NCI-H82 treated with DMSO at 0.1 percent for 48 hours (cell line): ENCODE data around the gene SALL1.
A peak's percentile ranks its signal among the peaks of the same experiment; 100 is the strongest.

Source experiments
- DNase-seq: peaks from one replicate; lab custom pipeline; 2025; ENCODE audit not compliant: unreplicated experiment; lab: John Stamatoyannopoulos, UW

The SALL1 gene

GRCh38 chr16:51143196-51143977, 7.7 kb downstream of the SALL1 start:
- DNase-seq: peak; percentile 24

- DNase-seq: no peak
Observed at GRCh38 chr16:51141541-51141940, 9.5 kb downstream of the SALL1 start.

- DNase-seq: no peak
Observed at GRCh38 chr16:51141106-51141505, 10.0 kb downstream of the SALL1 start.

GRCh38 chr16:51140112-51140511, 11.0 kb downstream of the SALL1 start:
- DNase-seq: no peak

- DNase-seq: no peak
Observed at GRCh38 chr16:51139568-51139967, 11.5 kb downstream of the SALL1 start.

GRCh38 chr16:51138178-51138577, 12.9 kb downstream of the SALL1 start:
- no peak for DNase-seq

GRCh38 chr16:51137097-51137496, 14.0 kb downstream of the SALL1 start:
- no peak for DNase-seq

GRCh38 chr16:51134876-51135275, 16.2 kb downstream of the SALL1 start:
- no peak for DNase-seq

GRCh38 chr16:51134269-51134812, 16.7 kb downstream of the SALL1 start:
- no peak for DNase-seq

GRCh38 chr16:51133688-51134087, 17.4 kb downstream of the SALL1 start:
- DNase-seq: no peak

- DNase-seq: no peak
Observed at GRCh38 chr16:51133183-51133582, 17.9 kb downstream of the SALL1 start.

- no peak for DNase-seq
Observed at GRCh38 chr16:51132490-51133115, 18.5 kb downstream of the SALL1 start.

- DNase-seq: no peak
Observed at GRCh38 chr16:51131619-51132018, 19.5 kb downstream of the SALL1 start.

GRCh38 chr16:51129105-51129504, 22.0 kb downstream of the SALL1 start:
- DNase-seq: peak; percentile 54

GRCh38 chr16:51125992-51126391, 25.1 kb downstream of the SALL1 start:
- no peak for DNase-seq

GRCh38 chr16:51124896-51125295, 26.2 kb downstream of the SALL1 start:
- no peak for DNase-seq

GRCh38 chr16:51121850-51122249, 29.2 kb downstream of the SALL1 start:
- DNase-seq: no peak

- no peak for DNase-seq
Observed at GRCh38 chr16:51120730-51121347, 30.2 kb downstream of the SALL1 start.

GRCh38 chr16:51119973-51120729, 30.9 kb downstream of the SALL1 start:
- DNase-seq: no peak

- no peak for DNase-seq
Observed at GRCh38 chr16:51119556-51119955, 31.5 kb downstream of the SALL1 start.

GRCh38 chr16:51116353-51116752, 34.7 kb downstream of the SALL1 start:
- no peak for DNase-seq
